Epithelial cell of esophagus (primary cell): ENCODE results near the gene HLA-A.
"Not testable (repeated sequence)": the region's sequence is repeated elsewhere in the genome, so short reads cannot be mapped to it uniquely, and the experiment has no call there.

Experiments used
- DNase-seq: peaks from one replicate; pipeline ENCODE4 v3.0.0; 2010; ENCODE audit warnings: low read depth
- H3K4me3 ChIP-seq: 2 replicates; pipeline ENCODE4 v1.5.1; 2011; ENCODE audit warnings: mild to moderate bottlenecking, low read length, control low read depth
- CTCF ChIP-seq: IDR thresholded peaks from 2 replicates; pipeline ENCODE4 v1.5.1; 2011; ENCODE audit warnings: low read depth, mild to moderate bottlenecking, low read length, control low read depth, inconsistent platforms; ENCODE audit not compliant: insufficient read depth; ENCODE audit errors: missing control alignments

HLA-A gene

GRCh38 chr6:29958921-29959320 lies 16.6 kb downstream of the HLA-A start:
- DNase-seq: no peak
- no peak overlapping the region for H3K4me3 ChIP-seq
- TF ChIP-seq CTCF: no peak

- no peak for DNase-seq
- TF ChIP-seq CTCF: no peak
- no peak overlapping the region for H3K4me3 ChIP-seq
Observed at GRCh38 chr6:29959467-29959866, 17.1 kb downstream of the HLA-A start.

- TF ChIP-seq CTCF: no peak
- H3K4me3 ChIP-seq: no peak overlapping the region
- no peak for DNase-seq
Observed at GRCh38 chr6:29961966-29962365, 19.6 kb downstream of the HLA-A start.

GRCh38 chr6:29963697-29964096 lies 21.4 kb downstream of the HLA-A start:
- not testable (repeated sequence) for H3K4me3 ChIP-seq, DNase-seq

- no peak overlapping the region for H3K4me3 ChIP-seq
Observed at GRCh38 chr6:29964518-29964886, 22.2 kb downstream of the HLA-A start.

GRCh38 chr6:29964887-29965562 lies 22.7 kb downstream of the HLA-A start:
- DNase-seq: peak; percentile 92
- no peak for TF ChIP-seq CTCF
- H3K4me3 ChIP-seq: no peak overlapping the region

More at GRCh38 chr6:29964518-29964886, 22.2 kb downstream of the HLA-A start:
- TF ChIP-seq CTCF: no peak
- DNase-seq: no peak

GRCh38 chr6:29965563-29965872 lies 23.2 kb downstream of the HLA-A start:
- no peak for TF ChIP-seq CTCF
- DNase-seq: no peak
- H3K4me3 ChIP-seq: no peak overlapping the region
